Stimulated activated CD8-positive, alpha-beta memory T cell treated with anti-CD3 and anti-CD28 coated beads, Interleukin-12 subunit alpha, Interleukin-12 subunit beta, amount 100 ng/mL, for 24 hours (primary cell): ENCODE measurements around the gene SYNPO2.
"Not testable (repeated sequence)": the region's sequence is repeated elsewhere in the genome, so short reads cannot be mapped to it uniquely, and the experiment has no call there.

Source experiments
- DNase-seq: peaks from one replicate; pipeline ENCODE4 v3.0.0-alpha.2; 2020; ENCODE audit errors: extremely low read depth

SYNPO2 gene

GRCh38 chr4:119067670-119068360 is 179.2 kb downstream of the SYNPO2 start:
- DNase-seq, result not testable (repeated sequence)

DNA sequence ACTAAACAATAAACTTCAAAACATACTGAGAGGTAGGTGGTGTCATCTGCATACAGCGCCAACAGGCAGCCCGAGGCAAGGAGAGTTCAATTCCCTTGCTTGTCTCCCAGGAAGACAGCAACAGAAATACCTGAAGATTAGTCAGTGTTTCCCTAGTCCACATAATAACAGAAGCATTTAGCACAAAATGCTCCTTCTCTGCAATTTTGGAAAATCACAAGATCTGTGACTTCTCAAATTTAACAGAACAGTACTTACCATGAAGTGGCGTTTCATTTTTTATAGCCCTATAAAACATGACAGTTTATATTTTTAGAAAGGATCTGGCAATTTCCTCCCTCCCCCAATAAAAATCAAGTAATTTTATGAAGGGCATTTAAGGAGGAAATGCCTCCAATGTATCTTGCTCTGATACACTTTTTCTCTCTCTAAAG is 179.9 kb downstream of the SYNPO2 start:
- DNase-seq, result no peak

GRCh38 chr4:119070301-119070700 is 181.6 kb downstream of the SYNPO2 start:
- no peak for DNase-seq

DNA sequence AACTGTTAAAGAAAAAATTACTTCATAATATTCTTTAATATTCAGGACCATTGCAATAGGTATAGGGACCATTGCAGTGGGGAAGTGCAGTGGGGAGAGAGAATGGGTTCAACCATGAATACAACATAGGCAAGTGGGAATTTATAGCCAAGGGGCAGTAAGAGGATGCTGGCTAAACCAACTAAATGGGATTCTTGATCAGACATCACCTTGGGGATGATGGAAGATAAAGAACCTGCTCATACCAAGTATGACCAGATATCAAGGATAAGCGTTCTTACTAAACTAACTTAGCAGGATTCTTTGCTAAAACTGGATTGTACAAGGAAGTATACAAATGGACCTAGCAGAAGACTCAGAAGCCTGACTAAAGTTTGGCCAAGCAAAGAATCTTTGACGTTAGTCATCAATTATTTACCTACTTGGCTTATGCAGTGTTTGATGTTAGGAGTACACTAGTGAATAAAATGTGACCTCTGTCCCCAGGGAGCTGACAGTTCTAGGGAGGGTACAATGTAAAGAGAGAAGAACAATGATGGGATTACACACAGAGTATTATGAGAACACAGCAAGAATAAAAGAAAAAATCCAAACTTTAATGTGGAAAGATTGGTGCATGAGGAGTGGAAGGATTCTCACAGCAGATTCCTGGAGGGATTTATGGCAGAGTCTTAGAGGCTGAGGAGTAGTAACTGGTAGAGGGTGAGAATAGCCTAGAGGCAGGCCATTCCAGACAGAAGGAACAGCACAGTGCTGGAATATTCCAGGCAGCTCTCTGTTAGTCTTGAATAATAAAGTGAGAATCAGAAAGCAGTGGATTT is 192.3 kb downstream of the SYNPO2 start:
- no peak for DNase-seq

- DNase-seq, result no peak
Measured at GRCh38 chr4:119081542-119081859, 192.8 kb downstream of the SYNPO2 start.

DNA sequence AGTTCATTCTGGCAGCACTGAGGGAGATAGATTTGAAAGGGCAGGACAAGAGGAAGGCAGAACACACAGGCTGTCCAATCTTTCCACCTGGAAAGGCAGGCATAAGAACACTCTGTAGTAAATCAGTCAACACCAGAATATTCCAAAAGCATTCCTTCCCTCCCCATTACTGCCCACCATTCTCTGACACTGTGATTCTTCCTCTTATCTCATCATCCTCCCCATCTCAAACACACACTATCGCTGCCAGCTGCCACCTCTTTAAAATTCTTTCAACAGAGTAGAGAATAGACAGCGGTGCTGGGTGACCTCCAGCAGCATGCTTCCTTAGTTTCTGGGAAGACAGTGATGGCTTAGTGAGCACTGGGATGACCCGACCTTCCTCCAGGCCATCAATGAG is 193.3 kb downstream of the SYNPO2 start:
- DNase-seq, result no peak

- DNase-seq, result no peak
Measured at GRCh38 chr4:119082661-119083060, 194.0 kb downstream of the SYNPO2 start.

GRCh38 chr4:119084513-119084912 is 195.9 kb downstream of the SYNPO2 start:
- DNase-seq, result no peak

- DNase-seq, result no peak
Measured at GRCh38 chr4:119087121-119087520, 198.5 kb downstream of the SYNPO2 start.

GRCh38 chr4:119087656-119088055 is 199.0 kb downstream of the SYNPO2 start:
- DNase-seq, result no peak

- no peak for DNase-seq
Measured at GRCh38 chr4:119093042-119093827, 204.6 kb downstream of the SYNPO2 start.

DNA sequence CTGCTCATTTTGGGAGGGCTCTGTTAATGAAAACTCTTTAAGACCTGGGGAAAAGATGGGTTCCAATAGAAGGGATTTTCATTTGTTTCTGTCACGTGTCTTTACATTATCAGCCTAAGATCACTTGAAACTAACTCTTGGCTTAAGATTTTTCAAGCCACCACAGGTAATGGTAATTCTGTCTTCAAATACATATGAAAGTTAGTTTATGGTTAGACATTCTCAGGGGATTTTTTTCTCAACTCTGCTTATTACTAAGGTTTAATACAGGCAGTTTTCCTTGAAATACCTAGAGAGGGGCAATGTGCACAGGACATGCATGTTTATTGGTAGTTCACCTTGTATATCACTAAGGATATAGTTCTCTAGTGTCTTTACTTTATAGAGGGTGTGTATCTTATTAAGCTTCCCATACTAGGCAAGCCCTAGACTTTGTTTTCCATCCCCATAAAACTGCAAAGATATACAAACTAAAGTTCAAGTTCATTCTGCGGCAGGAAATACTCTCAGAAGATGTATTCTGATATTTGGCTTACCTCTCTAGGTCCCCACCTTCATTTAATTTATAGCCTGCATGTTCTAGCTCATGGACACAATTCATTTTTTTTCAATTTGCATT is 208.7 kb downstream of the SYNPO2 start:
- DNase-seq, result no peak

- DNase-seq, result no peak
Measured at GRCh38 chr4:119098306-119098705, 209.7 kb downstream of the SYNPO2 start.

DNA sequence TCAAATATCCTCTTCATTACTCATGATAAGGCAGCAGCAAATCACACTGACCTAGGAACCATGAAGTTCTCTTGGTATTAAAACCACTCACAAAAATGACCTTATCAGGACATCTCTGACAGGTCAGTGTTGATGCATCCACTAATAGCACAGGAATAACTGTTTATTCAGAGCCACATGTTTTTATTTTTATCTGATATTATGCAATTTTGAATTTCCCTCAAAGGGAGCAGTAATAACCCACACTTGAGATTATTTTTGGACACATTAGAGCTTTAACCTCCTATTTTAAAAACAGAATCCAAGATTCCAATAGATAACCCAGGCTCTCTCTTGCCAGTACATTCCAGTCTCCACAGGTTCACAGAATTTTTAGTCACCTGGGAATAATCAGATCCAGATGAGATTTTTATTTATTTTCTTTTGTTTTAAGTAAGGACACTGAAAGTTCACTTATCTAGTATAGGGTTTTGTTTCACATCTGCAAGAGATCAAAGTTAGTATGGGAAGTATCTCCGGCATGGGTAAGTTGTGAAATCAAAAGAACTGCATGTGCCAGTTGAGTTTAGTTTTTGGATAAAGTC is 210.7 kb downstream of the SYNPO2 start:
- DNase-seq, result no peak

DNA sequence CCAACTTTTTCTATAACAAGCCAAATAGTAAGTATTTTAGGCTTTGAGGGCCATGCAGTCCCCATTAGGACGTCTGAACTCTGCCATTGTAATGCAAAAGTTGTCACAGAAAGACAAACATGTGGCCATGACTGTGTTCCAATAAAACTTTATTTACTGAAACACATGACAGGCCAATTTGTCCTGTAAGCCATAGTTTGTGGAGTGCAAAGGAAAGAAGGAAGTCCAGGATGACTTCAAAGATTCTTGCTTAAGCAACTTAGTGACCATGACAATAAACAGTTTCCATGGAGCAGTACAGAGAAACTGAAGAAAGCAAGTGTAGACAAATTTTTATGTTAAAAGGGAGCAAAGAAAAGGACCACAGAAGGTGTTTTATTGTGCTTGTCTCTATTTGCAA is 212.0 kb downstream of the SYNPO2 start:
- no peak for DNase-seq

DNA sequence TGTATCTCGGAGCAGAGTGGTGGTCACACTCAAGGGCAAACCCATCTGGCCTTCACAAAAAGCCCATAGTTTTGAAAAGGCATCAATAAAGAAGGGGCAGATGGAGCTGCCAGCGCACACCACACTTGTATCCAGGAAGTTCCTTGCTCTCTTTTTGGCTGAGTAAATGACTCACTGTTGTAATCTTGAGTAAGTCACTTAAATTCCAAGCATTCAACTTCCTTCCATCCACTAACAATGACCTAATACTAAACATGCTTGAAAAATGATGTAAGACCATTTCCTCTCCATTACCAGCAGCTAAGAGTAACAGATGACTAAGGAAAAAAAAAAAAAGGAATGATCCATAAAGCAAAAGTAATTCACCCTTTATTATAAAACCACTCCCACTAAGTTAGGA is 214.6 kb downstream of the SYNPO2 start:
- no peak for DNase-seq

- DNase-seq, result no peak
Measured at GRCh38 chr4:119104644-119105273, 216.1 kb downstream of the SYNPO2 start.

GRCh38 chr4:119105605-119106004 is 217.0 kb downstream of the SYNPO2 start:
- DNase-seq, result no peak

DNA sequence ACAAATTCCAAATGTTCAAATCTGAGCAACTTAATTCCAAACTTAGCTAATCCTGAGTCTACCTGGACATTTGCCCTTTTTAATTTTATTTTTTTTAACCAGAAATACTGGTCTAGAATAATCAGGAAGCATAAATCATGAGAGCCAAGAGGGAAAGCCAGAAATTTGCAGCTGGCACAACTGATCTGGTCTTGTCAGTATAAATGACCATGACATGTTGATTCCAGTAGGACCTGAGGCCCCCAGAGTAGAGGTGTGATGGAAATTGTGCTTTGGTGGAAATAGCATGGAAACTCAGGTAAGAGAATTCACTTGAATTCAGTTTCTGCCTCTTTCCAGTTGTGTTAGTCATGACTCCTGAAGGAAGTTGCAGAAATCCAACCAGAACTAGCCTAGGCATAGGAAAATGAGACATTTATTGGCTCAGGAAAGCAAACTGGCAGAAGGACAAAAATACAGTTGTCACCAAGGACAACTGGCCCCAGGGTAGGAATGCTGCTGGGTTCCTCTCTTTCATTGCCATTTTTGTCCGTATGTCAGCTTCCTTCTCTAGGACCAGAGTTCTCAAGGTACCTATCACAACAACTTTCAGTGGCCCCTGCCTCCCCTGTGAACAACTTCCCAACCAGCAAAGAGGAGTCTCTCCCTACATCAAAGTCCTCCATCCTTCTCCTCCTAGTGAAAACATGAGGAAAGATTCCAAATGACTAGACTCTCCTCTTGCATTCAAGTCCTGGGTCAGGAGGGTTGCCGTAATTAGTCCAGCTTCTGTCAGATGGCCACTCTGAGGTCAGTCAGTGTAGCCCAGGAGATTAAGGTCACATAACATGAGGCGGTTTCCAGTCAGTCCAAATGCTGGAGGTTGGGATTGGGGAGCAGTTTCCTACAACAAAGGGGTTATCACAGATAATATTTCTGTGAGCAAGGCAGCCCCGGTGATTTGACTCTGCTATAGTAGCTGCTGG is 217.7 kb downstream of the SYNPO2 start:
- no peak for DNase-seq

DNA sequence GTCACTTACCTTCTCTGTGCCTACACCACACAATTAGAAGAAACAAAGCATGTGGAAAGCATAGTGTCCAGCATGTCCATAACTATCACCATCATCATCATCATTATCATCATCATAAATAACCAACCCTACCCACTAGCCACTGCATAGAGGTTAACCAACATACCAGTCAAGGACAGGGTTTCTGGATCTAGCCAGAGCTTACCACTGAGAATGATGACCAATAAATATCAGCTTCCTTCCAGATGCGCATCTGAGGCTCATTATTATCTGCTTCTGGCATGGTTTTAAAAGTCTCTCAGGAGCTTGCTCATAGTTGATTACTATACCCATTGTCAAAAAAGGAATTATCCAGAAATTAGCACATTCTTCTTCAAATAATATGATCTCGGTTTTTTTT is 221.5 kb downstream of the SYNPO2 start:
- no peak for DNase-seq
